GM19467 (cell line): Measurements from ENCODE around the gene PNMA1.

Experiments used
- ATAC-seq: cut with Tn5 transposase; IDR thresholded peaks from one replicate; pipeline ENCODE4 v1.9.1; 2021; ENCODE audit warnings: mild to moderate bottlenecking, moderate library complexity; ENCODE audit not compliant: unreplicated experiment

Gene PNMA1

GRCh38 chr14:73678698-73679097 is 35.5 kb downstream of the PNMA1 start:
- ATAC-seq, result no peak

DNA sequence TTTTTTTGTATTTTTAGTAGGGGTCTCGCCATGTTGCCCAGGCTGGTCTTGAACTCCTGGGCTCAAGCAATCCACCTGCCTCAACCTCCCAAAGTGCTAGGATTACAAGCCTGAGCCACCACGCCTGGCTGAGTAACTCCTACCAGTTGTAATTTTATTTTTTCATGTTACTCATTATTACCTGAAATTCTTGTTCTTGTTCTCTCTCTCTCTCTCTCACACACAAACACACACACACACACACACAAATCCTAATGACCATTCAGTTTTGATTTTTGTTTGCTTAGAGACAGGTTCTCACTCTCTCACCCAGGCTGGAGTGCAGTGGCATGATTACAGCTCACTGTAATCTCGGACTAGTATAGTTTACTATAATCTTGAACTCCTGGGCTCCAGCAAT is 39.2 kb downstream of the PNMA1 start:
- ATAC-seq, result no peak

DNA sequence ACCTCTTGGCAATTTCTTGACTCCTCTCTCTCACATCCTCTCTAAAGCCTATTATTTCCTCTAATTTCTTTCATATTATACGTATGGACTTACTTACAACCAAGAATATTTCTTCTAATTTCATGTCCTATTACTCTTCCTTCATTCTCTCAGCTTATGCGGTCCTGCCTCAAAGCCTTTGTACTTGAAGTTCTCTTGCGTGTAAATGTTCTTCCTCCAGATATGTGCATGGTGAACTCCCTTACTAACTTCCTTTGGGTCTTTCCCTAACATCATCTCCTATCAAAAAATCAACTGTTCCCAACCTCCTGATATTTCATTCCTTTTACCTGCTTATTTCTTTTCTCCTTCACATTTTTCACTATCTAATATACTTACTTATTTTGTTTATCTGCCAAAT is 46.3 kb downstream of the PNMA1 start:
- no peak for ATAC-seq

GRCh38 chr14:73666583-73666982 is 47.6 kb downstream of the PNMA1 start:
- ATAC-seq, result no peak

GRCh38 chr14:73665130-73665529 is 49.1 kb downstream of the PNMA1 start:
- no peak for ATAC-seq

DNA sequence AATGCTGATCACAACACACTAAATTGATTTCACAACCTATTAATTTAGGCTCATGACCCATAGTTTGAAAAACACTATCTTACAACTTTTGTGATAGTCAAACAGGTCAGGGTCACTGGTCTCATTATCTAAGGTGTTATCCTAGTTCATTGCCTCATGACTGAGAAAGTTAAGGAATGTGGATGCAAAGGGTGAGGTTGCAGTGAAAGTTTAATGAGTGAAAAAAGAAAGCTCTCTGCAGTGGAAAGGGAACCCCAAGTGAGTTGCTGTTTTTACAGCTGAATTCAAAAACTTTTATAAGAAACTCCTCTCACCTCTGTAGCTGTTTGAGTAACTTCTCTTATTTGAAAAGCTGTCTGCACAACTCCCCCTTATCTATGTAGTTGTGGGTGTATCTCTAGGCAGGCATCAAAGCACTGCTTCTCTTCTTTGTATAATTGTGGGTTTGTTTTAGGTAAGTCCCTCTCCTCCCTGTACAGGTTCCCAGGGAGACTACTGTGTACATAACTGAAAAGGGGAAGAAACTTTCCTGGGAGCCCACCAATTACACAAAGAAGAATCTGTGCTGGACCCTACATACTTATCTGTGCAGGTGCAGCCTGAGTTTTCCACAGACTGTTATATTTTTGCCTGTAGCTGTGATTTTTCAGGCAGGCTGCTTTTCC is 50.5 kb downstream of the PNMA1 start:
- ATAC-seq, result no peak

- no peak for ATAC-seq
Observed at GRCh38 chr14:73662487-73662943, 51.7 kb downstream of the PNMA1 start.

DNA sequence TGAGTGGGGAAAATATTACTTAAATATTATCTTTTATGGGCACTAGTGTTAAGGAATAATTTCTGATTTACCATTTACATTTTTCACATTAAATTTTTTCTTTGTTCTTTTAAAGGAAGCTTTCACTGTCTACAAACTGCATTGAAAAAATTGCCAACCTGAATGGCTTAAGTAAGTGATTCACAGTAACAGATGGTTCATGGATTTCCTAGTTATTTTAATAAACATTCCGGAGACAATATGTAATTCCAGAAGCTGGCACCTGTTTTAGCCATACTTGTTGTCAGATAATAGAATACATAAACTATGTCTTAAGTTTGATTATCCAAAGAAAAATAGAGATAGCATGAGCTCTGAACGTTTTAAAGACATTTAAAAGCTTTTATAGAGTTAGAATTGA is 52.3 kb downstream of the PNMA1 start:
- no peak for ATAC-seq
